ENCODE results near the gene WDR70.

Gene WDR70

DNA sequence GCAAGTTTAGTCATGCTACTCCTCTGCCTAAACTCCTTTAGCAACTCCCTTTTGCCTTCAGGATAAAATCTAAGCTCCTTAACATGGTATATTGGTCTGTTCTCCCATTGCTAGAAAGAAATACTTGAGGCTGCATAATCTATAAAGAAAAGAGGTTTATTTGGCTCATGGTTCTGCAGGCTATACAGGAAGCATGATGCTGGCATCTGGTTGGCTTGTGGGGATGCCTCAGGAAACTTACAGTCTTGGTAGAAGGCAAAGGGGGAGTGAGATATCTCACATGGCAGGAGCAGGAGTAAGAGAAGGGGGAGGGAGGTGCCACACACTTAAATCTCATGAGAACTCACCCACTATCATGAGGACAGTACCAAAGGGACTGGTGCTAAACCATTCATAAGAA, 315.7 kb downstream of the WDR70 start:
- no peak for DNase-seq

GRCh38 chr5:37695647-37696046, 316.5 kb downstream of the WDR70 start:
- no peak for DNase-seq

- no peak for DNase-seq
Measured at GRCh38 chr5:37696190-37697021, 317.3 kb downstream of the WDR70 start.

GRCh38 chr5:37701868-37702267, 322.8 kb downstream of the WDR70 start:
- no peak for DNase-seq

GRCh38 chr5:37703841-37704241, 324.7 kb downstream of the WDR70 start:
- no peak for DNase-seq

DNA sequence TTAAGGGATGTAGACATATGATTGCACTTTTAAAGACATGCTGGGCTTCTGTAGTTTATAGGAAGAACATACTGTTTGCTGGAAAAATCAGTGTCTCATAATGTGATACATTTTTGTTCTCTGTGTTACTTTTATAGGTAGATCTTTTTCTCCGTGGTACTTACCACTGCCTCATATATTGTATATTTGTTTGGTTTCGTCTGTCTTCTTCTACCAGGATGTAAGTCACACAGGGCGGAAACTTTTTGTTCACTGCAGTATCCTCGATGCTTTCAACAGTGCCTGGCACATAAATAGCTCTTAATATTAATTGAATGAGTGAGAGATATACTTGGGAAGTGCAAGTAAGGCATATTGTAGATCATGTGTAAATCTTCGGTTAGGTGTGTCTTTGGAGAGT, 325.3 kb downstream of the WDR70 start:
- DNase-seq, result no peak

DNA sequence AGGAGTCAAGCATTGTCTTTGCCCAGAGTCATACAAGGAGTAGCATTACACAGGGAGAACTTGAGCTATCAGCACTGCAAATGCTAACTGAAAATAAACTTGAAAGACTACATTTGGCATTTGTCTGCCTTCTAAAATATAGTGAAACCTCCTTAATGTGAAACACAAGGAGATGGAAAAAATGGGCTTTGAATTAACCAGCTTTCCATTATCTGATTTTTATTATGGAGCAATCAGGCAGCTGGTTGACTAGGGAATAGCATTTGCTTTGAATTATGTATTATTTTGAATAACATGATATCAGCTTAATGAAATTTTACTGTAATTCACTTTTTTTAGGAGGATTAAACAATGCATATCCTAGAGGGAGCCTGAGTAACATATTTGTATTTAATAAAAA, 329.9 kb downstream of the WDR70 start:
- no peak for DNase-seq

DNA sequence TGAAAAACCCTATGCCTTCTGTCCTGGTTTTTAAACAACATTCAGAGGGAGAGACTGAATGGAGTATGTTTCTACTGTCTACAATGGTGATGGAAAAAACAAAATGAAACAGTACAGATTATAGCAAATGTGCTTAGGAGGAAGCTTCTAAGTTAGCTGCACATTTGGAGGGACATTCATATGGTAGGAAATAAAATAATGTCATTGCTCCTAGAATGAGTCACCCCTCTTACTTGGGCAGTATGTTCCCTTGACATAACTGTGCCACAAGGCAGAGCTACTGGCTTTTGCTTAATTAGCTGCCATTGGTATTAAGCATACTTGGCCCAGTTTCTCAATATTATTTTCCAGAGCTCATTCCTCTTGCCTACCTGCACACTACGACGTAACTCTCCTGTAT, 331.8 kb downstream of the WDR70 start:
- no peak for DNase-seq

DNA sequence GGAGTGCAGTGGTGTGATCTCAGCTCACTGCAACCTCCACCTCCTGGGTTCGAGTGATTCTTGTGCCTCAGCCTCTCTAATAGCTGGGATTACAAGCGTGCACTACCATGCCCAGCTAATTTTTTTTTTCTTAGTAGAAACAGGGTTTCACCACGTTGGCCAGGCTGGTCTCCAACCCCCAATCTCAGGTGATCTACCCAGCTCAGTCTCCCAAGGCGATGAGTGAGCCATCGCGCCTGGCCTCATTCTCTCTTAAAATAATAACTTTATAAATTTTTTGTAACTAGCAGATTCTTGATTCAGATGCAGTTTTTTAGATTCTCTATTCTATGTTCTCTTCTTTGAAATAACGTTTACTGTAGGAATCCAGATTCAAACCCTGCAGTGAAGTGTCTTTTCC, 333.6 kb downstream of the WDR70 start:
- DNase-seq, result no peak

GRCh38 chr5:37714756-37715155, 335.6 kb downstream of the WDR70 start:
- DNase-seq, result no peak

- DNase-seq, result no peak
Measured at GRCh38 chr5:37715361-37715760, 336.2 kb downstream of the WDR70 start.

- DNase-seq, result no peak
Measured at GRCh38 chr5:37715992-37716391, 336.9 kb downstream of the WDR70 start.

DNA sequence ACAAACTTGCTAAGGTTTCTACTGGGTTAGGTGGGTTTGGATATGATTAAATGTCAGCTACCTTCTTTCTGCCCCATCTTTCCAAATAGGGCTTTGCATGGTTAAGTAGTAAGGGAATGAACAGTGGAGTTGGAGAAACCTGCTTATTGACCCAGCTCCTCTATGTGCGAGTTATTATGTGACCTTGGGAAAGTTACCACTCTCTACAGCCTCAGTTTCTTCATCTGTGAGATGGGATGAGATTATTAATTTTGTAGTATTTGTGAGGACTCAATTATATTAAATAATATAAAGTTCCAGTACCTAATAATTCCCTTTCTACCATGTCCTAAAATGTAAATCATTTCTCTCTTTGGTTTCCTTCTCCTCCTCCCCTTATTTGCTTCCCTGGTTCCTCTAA, 337.3 kb downstream of the WDR70 start:
- no peak for DNase-seq

DNA sequence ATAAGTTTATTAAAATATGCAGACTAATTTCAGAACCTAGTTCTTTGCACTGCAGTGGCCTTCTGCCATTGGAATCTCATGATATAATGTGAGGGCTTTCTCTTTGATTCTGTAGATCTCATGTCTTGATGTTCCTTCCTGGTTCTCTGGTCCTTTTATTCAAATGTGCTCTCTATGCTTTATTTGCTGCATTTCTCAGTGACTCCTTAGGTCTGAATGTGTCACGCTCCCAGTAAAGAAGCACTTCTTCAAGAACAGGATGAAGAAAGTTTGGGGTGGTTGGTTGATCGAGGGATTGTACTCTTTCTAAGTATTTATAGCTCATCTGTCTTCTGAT, 338.1 kb downstream of the WDR70 start:
- DNase-seq, result no peak

DNA sequence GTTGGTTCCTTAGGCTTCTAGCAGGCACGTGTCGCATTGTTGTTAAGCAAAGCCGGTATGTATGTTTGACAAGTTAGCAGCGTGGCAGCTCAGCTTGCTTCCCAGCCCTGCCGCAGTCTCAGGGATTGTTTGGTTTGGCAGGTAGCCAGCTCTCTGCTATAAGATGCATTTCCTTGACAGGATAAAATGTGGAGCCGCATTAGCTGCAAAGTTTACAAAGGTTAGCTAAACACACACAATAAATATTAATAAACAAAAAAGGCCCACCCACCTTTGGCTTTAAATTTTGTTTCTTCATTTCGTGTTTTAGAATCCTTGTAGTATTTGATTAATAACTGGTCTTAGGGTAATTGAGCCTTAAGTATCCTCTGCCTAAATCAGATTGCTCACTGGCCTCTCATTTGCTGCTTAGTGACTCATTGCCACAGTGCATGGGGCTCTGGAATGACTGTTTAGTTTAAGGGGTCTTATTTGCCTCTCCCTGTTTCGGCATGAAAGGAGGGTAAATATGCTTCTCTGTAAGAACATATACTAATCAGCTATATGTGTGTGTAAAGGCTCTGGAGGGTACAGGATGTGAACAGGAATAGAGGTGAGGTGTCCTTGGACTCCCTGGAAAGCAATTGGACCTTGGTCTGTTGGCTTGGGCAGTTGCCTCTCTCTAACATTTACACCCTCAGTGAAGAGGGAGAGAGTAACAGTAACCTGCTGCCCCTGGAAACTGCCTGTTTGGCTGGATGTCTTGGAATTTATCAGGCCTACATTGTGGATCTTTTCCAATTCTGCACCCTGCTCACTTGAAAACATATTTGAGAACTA, 338.7 kb downstream of the WDR70 start:
- peak; percentile 79 for DNase-seq

- no peak for DNase-seq
Measured at GRCh38 chr5:37720550-37720952, 341.4 kb downstream of the WDR70 start.

DNA sequence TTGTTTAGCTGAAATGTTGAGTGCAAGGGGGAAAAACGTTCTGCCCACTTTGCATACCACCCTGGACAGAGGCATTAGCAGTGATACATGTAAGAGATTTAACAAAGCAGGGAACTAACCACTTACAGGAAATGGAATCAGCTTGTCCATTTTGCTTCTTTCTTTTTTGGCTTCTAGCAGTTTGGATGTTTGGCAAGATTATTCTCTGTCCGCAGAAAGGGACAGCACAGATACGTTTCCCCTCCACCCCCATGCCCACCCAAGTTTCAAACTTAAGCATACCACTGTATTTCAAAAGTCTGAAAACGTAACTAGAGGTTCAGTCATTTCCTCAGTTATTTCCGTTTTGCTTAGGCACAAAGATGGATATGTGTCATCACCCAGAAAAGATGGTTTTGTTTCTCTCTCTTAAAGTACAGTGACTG, 342.3 kb downstream of the WDR70 start:
- no peak for DNase-seq

GRCh38 chr5:37722236-37723161, 343.4 kb downstream of the WDR70 start:
- DNase-seq, result no peak

DNA sequence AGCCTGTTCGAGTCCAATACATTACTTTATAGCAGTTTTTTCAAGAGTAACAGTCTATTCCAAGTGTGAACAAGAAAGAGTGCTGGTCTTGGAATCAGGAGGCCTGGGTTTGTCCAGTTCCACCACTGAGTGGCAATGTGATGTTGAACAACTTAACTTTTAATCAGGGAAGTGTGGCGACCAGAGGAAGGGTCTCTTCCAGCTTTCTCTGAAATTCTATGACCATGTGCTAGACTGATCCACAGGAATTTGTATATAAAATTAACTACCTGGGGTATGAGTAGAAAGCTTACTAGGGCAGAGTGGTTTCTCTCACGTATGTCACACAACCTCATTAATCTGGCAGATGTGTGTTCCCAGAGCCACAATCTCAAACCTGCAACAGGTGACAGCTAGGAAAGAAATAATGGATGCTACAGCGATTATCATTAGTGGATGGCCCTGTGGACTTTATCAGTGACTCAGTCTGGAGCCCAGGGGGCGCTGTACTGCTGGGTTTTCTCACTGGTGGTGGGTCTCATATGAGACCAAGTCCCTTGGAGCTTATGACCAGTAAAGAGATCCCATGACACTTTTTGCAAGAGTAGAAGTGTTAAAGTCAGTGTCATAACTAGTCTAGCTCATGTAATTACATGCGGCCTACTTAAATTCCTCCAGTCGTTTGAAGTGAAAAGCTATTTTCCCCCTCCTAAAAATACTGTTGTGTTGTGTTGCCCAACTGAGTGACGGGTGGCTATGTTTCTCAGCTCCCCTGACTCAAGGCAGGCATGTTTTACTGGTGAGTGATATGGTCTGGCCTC, 344.2 kb downstream of the WDR70 start:
- no peak for DNase-seq

- no peak for DNase-seq
Measured at GRCh38 chr5:37724395-37725125, 345.4 kb downstream of the WDR70 start.

- no peak for DNase-seq
Measured at GRCh38 chr5:37725185-37725584, 346.1 kb downstream of the WDR70 start.

GRCh38 chr5:37727238-37727637, 348.1 kb downstream of the WDR70 start:
- DNase-seq, result no peak
